Panc1 (cell line): ENCODE data around the gene ZNF384.

ENCODE experiments used
- POLR2AphosphoS5 ChIP-seq: IDR thresholded peaks from 2 replicates; pipeline ENCODE4 v1.6.1; 2012; ENCODE audit warnings: mild to moderate bottlenecking, low read depth, low read length, moderate library complexity
- SIN3A ChIP-seq: IDR thresholded peaks from 2 replicates; pipeline ENCODE4 v1.6.1; 2012; ENCODE audit warnings: low read depth, mild to moderate bottlenecking, low read length, moderate library complexity, borderline replicate concordance; ENCODE audit not compliant: insufficient read depth
- TF ChIP-seq, protein P1 (sequence below): fragments of 450-650 bp; IDR thresholded peaks from 2 replicates; pipeline ENCODE4 v1.5.1; 2017; ENCODE audit warnings: mild to moderate bottlenecking

DNA sequence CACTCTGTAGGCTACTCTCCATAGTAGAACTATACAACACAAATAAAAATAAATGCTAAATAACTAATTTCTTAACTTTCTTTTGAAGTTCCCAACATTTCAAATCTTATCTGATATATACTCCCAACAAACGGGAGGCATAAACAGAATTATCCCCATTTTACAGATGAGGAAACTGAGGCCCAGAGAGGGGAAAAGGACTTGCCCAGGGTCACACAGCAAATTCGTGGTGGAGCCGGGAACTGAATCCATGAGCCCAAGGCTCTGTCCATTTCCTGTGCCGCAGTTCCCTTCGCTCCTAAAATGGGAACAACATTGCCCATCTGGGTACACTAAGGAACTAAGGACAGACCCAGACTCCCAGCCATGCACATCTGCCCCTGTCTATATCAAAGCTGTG lies 12.2 kb downstream of the ZNF384 start:
- no peak for TF ChIP-seq POLR2AphosphoS5
- no peak for TF ChIP-seq SIN3A
- TF ChIP-seq, protein P1, sequence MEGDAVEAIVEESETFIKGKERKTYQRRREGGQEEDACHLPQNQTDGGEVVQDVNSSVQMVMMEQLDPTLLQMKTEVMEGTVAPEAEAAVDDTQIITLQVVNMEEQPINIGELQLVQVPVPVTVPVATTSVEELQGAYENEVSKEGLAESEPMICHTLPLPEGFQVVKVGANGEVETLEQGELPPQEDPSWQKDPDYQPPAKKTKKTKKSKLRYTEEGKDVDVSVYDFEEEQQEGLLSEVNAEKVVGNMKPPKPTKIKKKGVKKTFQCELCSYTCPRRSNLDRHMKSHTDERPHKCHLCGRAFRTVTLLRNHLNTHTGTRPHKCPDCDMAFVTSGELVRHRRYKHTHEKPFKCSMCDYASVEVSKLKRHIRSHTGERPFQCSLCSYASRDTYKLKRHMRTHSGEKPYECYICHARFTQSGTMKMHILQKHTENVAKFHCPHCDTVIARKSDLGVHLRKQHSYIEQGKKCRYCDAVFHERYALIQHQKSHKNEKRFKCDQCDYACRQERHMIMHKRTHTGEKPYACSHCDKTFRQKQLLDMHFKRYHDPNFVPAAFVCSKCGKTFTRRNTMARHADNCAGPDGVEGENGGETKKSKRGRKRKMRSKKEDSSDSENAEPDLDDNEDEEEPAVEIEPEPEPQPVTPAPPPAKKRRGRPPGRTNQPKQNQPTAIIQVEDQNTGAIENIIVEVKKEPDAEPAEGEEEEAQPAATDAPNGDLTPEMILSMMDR = no peak
